ENCODE measurements around the gene RDX.
A peak's percentile ranks its signal among the peaks of the same experiment; 100 is the strongest.
"Not testable (repeated sequence)": the region's sequence is repeated elsewhere in the genome, so short reads cannot be mapped to it uniquely, and the experiment has no call there.

Gene RDX

GRCh38 chr11:110296226-110297075 is at the start of gene RDX:
Gene RDX, minus strand, starts transcription at chr11:110296614. Its CDS starts 16,922 bp downstream, at chr11:110279692.
- peak; percentile 77 to 91 for DNase-seq

- DNase-seq: no peak
These were observed 49.3 kb upstream of the RDX start for GRCh38 chr11:110345743-110346142.

DNA sequence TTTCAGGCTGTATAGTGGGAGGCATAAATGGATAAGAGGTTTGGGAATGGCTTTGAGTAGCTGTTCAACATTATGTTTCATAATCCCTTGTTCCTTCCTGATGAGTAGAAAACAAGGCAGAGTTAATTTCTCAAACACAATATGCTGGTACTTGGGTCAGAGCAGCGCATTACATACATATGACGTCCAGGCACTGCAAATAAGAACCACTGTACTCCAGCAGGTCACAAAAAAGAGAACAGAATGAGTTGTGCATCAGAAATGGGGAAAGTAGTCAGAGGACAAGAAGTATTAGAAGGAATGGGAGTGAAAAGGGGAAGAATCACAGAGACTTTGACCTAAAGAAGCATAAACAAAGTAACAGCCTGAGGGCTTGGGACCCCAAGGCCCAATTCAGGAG is 44.0 kb upstream of the RDX start:
- DNase-seq: no peak

DNA sequence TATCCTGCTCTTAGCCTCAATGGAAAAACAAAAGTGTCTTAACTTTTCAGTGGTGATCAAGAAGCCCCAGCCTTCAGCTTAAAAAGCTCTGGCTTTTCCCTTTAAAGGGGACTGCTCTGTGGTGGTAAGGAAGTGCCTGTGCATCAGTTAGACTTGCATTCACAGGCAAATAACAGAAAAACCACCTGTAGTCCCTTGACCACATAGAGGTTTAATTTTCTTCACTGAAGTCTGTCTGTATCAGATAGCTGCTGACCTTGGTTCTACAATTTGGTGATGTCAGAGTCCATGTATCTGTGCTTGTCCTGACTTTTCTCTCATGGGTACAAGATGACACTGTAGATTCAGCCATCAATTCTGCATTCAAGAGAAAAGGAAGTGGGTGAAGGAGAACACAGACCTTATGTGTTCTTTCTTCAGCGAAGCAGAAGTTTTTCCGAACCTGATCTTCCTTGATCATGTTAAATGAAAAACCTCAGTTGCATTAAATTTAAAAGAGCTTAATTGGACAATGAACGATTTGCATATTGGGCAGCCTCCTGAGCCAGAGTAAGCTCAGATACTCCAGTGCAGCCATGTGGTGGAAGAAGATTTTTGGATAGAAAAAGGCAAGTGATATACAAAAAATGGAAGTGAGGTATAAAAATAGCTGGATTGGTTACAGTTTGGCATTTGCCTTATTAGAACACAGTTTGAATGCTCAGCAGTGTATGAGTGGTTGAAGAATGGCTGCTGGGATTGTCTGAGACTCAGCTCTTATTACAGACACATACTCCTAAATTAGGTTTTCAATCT is 43.2 kb upstream of the RDX start:
- no peak for DNase-seq

- DNase-seq: no peak
These were observed 42.3 kb upstream of the RDX start for GRCh38 chr11:110338684-110339083.

- DNase-seq: peak in 1 of 2 experiments; percentile 48
These were observed 41.3 kb upstream of the RDX start for GRCh38 chr11:110337570-110338193.

GRCh38 chr11:110336054-110336453 is 39.6 kb upstream of the RDX start:
- DNase-seq: no peak

GRCh38 chr11:110335358-110335757 is 38.9 kb upstream of the RDX start:
- DNase-seq: no peak

DNA sequence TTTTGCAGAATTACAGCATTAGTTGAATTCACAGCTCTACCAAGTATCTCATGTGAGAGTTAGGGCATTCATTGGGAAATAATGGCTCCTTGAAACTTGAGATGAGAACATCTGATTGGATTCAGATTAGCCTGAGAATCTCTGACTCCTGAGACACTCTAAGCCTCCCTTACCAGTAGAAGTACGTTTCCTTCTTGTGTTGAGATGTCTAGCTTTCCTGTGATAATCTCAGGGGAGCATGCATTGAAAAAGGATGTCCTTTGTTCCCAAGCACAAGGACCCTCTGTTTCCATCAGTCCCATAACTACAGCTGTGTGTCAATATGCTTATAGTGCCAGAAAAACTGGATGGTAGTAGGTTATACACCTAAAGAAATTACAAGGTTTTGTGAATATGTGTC is 35.2 kb upstream of the RDX start:
- no peak for DNase-seq

GRCh38 chr11:110329445-110329844 is 33.0 kb upstream of the RDX start:
- no peak for DNase-seq

DNA sequence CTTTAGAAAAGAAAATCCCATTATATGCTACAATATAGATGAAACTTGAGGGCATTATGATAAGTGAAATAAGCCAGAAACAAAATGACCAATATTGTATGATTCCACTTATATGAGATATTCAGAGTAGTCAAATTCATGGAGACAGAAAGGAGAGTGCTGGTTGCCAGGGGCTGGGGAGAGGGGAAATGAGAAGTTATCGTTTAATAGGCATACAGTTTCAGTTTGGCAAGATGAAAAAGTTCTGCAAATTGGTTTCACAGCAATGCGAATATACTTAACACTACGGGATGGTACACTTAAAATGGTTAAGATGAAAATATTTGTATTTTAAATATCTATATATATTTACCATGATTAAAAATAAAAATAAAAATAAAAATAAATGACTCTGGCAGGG is 31.1 kb upstream of the RDX start:
- no peak for DNase-seq

GRCh38 chr11:110323786-110324185 is 27.4 kb upstream of the RDX start:
- DNase-seq: no peak

GRCh38 chr11:110319501-110319900 is 23.1 kb upstream of the RDX start:
- DNase-seq: no peak

DNA sequence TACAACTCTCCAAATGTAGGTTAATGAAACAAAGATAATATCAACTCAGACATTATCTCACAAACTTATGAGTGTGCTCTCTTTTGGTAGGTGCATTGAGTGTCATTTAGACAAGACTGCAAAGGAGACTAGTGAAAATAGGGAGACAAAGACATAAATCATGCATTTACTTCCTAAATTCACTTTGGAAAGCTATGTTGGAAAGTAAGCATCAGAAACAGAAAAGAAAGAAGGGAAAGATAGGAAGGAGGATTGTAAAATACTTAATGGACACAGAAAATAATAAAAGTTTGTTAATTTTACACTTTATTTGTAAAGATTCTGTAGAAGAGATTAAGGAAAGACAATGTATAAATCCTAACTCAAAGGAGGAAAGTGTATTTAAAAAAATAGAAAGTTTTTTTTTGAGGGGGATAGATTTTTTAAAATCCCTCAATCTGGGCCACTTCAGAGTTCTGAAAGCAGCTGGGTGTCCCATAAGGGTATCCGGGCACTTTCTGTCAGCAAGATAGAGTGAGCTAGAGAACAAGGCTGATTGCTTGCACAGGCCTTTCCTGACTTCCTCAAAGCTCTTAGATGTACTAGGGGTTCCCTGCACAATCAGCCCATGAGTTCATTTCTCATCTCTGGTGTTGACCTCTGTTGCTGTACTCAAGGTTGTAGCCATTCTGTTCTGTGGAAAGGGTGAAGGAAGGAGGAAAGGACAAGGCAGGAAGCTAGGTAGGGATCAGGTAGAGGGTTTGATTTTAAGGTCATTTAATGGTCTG is 22.4 kb upstream of the RDX start:
- DNase-seq: no peak

GRCh38 chr11:110317516-110317932 is 21.1 kb upstream of the RDX start:
- DNase-seq: no peak

- no peak for DNase-seq
These were observed 18.1 kb upstream of the RDX start for GRCh38 chr11:110314366-110315095.

DNA sequence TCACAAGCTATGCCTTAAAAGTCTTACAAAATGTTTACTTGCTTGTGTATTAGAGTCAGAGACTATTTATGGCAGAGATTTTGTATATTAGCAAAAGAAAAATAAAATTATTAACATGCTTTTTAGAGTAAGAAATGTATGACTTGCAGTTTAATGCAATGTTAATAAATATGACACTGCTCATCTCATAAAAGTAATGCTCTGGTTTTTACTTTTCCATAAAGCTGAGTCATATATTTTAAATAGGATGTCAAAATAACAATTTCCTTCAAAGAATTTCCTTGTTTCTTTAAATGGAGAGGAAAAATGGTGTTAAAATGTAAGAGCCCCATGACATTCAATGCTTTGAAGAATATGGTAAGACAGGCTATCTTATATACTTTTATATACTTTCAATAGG is 16.3 kb upstream of the RDX start:
- no peak for DNase-seq

GRCh38 chr11:110311783-110312579 is 15.6 kb upstream of the RDX start:
- no peak for DNase-seq

DNA sequence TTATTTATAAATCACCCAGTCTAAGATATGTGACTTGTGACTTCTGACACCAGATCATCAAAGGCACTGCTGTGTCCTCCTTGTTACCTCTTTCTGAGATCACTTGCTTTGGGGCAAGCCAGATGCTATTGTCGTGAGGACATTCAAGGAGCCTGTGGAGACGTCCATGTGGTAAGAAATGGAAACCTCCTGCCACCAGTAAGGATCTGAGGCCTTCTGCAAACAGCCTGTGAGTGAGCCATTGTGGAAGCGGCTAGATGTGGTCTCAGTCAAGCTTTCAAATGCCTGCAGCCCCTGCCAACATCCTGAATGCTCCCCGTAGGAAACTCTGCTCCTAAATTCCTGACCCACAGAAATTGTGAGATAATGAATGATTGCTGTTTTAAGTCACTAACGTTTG is 11.7 kb upstream of the RDX start:
- no peak for DNase-seq

DNA sequence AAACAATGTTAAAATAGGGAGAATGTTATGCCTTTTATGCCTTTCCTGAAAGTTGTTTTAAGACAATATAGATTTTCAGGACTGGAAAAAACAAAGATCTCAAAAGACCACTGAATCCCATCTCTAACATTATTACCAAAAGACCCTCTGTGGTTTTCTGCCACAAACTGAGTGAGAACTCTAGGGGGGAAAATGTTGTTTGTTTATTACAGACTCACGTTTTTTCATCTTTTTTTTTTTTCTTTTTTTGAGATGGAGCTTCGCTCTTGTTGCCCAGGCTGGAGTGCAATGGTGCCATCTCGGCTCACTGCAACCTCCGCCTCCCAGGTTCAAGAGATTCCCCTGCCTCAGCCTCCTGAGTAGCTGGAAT is 9.6 kb upstream of the RDX start:
- DNase-seq: not testable (repeated sequence)
